HG03521 (cell line): ENCODE data around the gene FOXN1.
"Not testable (repeated sequence)": the region's sequence is repeated elsewhere in the genome, so short reads cannot be mapped to it uniquely, and the experiment has no call there.

Source experiments
- ATAC-seq: cut with Tn5 transposase; IDR thresholded peaks from one replicate; pipeline ENCODE4 v1.9.1; 2021; ENCODE audit warnings: mild to moderate bottlenecking, moderate library complexity; ENCODE audit not compliant: unreplicated experiment

The FOXN1 gene

GRCh38 chr17:28522281-28522680 is 16.1 kb downstream of the FOXN1 start:
- not testable (repeated sequence) for ATAC-seq

DNA sequence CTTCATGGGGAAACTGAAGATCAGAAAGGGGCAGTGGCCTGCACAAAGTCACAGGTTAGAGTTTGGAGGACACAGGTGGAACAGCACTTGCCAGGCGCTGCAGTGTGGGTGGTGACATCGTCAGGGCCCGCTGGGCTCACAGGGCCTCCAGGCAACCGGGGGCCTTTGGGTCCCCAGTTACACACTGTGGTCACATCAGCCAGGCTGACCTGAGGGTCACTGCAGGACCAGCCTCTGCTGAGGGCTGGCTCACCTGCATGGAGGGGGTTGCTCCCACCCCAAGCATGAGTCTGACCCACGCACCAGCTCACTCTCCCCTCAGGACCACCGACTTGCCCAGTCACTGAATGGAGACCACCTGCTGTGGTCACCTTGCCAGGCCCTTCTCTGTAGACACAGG is 17.0 kb downstream of the FOXN1 start:
- ATAC-seq: no peak

DNA sequence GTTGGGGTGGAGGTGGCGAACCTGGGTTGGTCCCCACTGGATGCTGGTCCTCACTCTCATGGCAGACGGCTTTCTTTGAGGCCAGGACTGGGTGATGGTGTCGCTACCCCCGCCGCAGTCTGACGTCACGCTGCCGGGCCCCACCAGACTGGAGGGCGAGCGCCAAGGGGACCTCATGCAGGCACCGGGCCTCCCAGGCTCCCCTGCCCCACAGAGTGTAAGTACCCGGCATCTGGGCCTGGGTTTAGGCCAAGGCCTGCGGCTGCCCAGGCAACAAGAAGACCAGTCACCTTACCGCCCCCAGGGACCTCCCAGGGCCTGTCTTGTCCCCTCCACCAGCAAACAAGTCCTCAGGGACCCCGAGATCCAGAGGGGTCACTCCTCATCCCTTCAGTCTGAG is 17.7 kb downstream of the FOXN1 start:
- no peak for ATAC-seq

- ATAC-seq: no peak
Observed at GRCh38 chr17:28524476-28525424, 18.6 kb downstream of the FOXN1 start.

DNA sequence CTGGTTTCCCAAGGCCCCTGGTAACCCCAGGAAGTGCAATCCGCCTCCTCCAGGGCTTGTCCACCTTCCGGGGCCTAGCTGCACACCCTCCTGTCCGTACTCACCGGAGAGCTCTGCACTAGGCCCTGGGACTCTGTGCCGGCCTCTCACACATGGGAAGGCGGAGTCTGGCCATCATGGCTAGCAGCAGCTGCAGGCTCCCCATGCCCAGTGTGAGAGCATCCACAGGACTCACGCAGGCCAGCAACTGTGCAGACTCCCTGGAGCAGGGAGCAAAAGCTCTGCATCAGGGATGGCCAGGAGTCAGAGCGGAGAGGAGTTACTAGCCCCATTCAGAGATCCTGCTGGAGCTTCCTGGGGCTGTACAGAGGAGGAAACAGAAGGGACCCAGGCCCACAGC is 20.2 kb downstream of the FOXN1 start:
- no peak for ATAC-seq

GRCh38 chr17:28527181-28527681 is 21.1 kb downstream of the FOXN1 start:
- ATAC-seq: no peak

GRCh38 chr17:28527859-28528258 is 21.7 kb downstream of the FOXN1 start:
- no peak for ATAC-seq

GRCh38 chr17:28528327-28529012 is 22.3 kb downstream of the FOXN1 start:
- no peak for ATAC-seq

DNA sequence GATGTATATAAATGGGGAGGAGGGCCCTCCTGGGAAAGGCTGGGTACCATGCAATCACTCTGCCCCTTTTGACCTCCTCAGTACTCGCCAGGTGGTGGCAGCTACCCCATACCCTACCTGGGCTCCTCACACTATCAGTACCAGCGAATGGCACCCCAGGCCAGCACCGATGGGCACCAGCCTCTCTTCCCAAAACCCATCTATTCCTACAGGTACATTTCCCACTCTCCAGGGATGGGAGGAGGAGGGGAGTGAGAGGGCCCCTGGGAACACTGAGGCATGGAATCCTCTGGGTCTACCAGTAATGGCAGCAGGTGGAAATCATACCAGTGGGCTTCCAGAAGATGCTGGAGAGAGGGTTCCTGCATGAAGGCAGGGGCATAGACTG is 22.9 kb downstream of the FOXN1 start:
- no peak for ATAC-seq

DNA sequence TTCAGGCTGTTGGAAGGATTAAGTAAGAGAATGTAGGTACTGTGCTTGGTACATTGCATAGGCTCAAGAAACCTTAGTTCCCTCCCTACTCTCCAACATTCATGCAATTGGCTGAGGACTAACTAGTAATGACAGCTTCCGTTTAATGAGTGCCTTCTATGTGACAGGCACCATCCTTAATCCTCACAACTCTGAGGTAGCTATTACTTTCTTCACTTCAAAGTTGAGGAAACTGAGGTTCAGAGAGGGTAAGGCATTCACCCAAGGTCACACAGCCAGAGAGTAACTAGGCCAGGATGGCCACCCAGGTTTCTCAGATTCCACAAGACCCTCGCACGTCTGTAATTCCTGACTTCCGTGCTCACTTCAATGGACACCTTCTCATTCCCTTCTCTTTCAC is 24.1 kb downstream of the FOXN1 start:
- ATAC-seq: no peak

GRCh38 chr17:28530926-28531325 is 24.8 kb downstream of the FOXN1 start:
- ATAC-seq: no peak

DNA sequence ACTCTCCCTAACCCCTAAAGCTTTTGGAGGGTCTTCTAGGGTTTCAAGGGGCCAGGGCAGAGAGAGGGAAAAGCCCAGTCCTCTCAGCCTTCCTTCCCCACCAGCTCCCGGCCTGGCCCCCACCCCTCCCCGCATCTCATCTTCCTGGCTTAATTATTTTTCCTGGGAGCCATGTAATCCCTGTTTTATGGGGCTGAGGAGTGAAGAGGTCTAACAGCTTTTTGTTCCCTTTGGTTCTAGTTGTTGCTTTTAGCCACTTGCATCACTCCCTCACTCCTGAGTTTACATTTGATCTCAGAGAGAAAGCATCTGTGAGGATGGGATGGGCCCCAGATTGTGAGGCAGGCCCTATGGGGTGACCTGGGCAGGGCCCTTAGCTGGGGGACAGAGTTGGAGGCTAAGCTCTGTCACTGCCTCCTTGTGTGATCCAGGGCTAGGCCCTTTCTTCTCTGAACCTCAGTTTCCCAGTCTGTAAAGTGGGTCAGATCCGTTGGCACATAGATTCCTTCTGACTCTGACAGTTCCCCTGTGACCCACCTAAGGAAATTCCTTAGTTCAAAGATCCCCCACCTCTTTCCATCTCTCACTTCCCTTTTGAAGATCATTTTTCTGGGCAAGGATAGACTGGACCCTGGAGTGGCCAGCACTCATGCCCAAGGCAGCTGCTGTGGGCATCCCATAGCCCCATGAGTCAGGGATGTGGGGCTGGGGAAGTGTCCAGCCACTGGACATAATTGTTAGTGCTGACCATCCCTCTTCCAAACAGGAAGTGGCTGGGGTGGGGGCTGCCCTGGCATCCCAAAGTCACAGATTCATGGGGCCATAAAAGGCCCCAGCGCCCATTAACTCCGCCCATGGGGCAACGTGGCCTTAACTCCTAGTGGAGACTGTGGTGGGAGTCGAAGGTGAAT is 26.2 kb downstream of the FOXN1 start:
- ATAC-seq: no peak

DNA sequence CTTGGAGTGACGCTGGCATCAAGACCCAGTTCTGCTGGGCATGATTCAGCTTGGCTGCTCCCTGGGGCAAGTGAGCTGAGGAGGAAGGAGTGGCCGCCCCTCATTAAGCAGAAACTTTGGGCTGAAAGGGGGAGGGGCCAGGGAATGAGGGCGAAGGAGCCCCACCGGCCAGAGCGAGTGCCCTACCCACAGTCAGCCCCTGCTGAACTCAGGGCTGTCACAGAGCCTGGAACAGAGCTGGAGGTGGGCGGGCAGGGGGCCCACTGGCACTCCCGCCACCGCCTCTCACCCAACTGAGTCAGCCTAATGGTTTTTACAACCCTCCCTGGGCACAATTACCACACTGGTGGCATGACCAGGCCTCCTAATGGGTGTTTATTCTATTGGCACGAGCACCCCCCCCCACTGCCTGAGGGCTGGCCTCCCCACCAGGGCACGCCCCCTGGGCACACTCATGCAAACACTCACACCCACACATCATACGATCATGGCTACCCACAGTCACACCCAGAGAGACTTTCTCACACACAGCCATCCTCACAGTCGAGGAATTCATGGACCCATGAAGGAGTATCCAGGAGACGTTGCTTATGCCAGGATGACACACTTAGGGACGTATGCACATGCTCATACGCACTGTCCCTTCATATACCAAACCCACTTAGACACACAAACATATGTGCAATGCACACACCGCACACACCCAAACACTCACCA is 27.1 kb downstream of the FOXN1 start:
- ATAC-seq: no peak

DNA sequence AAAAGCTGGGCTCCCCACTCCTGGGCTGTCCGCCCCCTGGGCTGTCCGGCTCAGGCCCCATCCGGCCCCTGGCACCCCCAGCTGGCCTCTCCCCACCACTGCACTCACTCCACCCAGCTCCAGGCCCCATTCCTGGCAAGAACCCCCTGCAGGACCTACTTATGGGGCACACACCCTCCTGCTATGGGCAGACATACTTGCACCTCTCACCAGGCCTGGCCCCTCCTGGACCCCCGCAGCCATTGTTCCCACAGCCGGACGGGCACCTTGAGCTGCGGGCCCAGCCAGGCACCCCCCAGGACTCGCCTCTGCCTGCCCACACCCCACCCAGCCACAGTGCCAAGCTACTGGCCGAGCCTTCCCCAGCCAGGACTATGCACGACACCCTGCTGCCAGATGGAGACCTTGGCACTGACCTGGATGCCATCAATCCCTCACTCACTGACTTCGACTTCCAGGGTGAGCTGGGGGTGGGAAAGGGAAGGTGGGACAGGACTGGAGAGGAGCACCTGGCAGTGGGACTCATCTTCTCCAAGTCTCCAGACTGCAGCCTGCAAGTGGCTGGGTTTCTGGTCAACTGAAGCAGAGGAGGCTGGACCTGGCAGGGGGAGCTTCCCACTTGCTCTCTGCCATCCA is 28.7 kb downstream of the FOXN1 start:
- no peak for ATAC-seq

- no peak for ATAC-seq
Observed at GRCh38 chr17:28536532-28537218, 30.5 kb downstream of the FOXN1 start.

DNA sequence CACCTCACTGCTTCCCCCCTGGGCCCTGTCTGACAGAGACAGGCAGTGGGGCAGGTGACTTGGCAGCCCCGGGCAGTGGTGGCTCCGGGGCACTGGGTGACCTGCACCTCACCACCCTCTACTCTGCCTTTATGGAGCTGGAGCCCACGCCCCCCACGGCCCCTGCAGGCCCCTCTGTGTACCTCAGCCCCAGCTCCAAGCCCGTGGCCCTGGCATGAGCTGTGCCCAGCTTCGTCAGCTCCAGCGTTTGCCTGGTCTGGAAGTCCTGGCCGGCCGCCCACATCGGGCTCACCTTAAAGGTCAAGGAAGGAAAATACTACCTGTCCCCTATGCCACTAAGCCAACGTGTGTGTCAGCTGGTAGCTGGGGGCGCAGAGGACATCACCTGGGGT is 31.1 kb downstream of the FOXN1 start:
- no peak for ATAC-seq

- no peak for ATAC-seq
Observed at GRCh38 chr17:28538296-28538895, 32.2 kb downstream of the FOXN1 start.

- ATAC-seq: no peak
Observed at GRCh38 chr17:28540231-28540630, 34.1 kb downstream of the FOXN1 start.

DNA sequence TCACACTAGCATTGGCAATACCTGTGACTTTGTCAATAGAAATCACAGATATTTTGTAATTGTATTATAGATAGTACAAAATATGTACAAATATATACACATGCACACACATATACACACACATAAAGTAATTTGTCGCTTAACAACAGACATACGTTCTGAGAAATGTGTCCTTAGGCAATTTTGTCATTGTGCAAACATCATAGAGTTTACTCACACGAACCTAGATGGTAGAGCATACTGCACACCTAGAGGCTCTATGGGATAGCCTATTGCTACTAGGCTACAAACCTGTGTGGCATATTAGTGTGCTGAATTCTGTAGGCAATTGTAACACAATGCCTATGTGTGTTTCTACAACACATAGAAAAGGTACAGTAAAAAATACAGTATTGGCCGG is 35.3 kb downstream of the FOXN1 start:
- ATAC-seq: no peak
